Stimulated activated CD8-positive, alpha-beta memory T cell treated with anti-CD3 and anti-CD28 coated beads, Interleukin-4, amount 100 ng/mL, for 4 hours (primary cell): ENCODE measurements around the gene BHMT.
A peak's percentile ranks its signal among the peaks of the same experiment; 100 is the strongest.
"Not testable (repeated sequence)": the region's sequence is repeated elsewhere in the genome, so short reads cannot be mapped to it uniquely, and the experiment has no call there.

Experiments used
- DNase-seq, 2 donors: peaks; one replicate each; pipeline ENCODE4 v3.0.0-alpha.2; 2020; ENCODE audit warnings: low read depth in 2 of 2, low spot score in 1 of 2

Gene BHMT

DNA sequence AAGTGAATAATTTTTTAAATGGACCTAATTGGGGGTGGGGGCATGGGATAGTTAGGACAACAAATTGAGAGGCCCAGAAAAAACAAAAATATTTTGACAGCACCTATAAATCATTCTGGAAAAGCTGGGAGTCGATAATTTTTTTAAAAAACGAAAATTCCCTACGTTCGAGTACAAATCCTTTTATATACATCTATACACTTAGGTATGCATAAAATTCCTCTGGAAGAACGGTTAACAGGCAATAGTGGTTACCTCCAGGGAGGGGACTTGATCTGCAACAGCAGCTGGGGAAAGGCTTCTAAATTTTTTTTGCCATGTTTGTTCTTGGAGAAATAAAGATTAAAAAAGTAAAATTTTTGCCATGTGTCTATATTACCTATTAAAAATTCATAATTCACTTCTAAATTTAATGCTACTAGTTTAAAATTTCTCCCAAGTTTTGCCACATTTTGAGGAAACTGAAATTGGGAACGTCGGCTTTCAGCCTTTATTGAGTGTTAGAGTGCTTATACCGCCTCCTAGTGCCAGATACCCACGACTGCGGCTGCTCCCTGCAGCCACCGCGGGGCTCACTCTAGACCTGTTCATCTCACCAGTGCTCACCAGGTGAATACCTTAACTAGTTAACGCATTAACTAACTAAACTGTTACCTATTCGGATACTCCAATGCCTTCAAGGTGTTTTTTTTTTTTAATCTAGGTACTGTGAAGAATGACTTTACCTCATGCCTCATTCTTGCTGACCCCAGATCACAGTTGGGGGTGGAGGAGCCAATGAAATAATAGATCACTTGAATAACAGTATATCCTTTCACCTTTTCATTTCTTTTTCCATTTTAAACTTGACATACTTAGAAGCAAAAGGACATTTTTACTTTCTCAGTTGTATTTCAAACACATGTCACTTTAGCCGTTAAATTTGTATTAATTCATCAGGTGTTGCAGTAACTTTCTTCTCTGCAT lies 1.8 kb upstream of the BHMT start:
- DNase-seq: no peak

DNA sequence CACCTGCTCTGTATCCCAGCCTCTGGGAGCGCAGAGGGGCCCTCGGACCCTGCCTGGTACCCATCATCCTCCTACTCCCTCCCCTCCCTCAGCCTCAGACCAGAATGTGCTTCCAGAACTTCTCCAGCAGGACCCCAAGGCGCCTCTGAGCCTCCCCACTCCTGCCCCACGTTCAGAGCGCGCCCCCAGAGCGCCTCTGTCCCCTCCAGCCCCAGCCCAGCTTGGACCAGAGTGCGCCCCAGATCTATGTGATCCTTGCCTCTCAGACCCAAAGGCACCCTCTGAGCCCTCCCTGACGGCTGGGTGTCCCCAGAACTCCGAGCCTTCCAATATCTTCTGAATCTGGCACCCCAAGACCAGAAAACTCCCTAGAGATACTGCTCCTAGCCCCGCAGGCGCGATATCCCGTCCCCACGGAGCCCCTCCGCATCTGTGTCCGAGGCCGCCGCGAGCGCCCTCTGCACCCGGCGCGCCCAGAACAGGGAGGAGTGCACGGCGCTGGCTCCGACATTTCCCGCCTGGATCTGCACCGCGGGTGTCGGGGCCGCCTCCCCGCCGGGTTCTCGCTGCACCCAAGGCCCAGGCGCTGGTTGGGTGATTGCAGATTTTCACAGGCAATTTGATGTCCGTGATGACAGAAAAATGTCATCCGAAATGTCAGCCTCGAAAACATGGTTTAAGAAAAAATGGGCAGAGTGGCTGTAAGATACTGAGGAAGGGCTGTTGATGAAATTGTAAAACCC lies 522 bp downstream of the BHMT start:
- DNase-seq: no peak

- no peak for DNase-seq
Observed at GRCh38 chr5:79112703-79113058, 1.1 kb downstream of the BHMT start.

GRCh38 chr5:79119486-79119885 lies 7.9 kb downstream of the BHMT start:
- DNase-seq: no peak

DNA sequence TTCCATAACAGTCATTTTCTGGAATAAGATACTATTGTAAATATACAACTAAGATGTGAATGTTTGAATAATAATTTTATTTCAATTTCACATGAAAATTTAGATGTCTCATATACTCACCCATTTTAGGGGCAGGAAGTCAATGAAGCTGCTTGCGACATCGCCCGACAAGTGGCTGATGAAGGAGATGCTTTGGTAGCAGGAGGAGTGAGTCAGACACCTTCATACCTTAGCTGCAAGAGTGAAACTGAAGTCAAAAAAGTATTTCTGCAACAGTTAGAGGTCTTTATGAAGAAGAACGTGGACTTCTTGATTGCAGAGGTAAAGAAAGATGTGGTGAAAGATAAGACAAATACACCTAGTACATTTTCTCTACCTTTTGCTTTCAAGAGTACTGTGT lies 8.6 kb downstream of the BHMT start:
- no peak for DNase-seq

DNA sequence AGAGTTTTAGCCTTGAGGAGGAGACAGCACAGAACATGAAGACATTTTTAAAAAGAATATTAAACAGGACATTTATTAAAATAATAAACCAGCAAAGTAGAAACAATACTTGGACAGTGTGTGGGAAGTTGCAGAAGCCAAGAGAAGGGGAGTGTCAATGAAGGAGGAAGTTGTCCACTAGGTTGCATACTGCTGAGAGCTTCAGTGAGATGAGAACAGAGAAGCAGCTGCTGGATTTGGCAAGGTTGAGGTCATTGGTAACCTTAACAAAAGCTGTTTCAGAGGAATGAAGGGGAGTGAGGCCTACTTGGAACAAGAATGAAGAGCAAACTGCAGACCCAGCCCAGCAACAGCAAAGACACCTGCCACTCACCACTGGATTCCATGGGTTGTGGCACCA lies 11.4 kb downstream of the BHMT start:
- no peak for DNase-seq

DNA sequence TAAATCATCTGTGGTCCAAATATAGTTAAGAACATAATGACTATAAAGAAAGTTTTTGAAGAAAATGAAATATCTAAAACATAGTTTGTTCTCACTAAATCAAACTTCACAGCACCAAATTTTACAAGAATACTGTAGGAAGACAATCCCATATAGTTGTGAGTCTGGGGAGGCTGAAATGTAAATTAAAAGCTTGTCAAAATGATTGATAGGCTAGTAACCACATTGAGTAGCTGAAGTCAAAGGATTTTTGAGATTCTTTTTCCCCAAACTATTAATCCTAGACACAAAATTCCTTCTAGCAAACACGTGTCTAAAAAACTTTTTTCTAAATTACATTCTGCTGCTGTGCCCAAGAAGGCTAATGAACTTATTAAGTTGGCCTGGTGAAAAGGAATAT lies 13.0 kb downstream of the BHMT start:
- DNase-seq: no peak

- DNase-seq: no peak
Observed at GRCh38 chr5:79130781-79131180, 19.2 kb downstream of the BHMT start.

- DNase-seq: no peak
Observed at GRCh38 chr5:79133121-79133656, 21.6 kb downstream of the BHMT start.

DNA sequence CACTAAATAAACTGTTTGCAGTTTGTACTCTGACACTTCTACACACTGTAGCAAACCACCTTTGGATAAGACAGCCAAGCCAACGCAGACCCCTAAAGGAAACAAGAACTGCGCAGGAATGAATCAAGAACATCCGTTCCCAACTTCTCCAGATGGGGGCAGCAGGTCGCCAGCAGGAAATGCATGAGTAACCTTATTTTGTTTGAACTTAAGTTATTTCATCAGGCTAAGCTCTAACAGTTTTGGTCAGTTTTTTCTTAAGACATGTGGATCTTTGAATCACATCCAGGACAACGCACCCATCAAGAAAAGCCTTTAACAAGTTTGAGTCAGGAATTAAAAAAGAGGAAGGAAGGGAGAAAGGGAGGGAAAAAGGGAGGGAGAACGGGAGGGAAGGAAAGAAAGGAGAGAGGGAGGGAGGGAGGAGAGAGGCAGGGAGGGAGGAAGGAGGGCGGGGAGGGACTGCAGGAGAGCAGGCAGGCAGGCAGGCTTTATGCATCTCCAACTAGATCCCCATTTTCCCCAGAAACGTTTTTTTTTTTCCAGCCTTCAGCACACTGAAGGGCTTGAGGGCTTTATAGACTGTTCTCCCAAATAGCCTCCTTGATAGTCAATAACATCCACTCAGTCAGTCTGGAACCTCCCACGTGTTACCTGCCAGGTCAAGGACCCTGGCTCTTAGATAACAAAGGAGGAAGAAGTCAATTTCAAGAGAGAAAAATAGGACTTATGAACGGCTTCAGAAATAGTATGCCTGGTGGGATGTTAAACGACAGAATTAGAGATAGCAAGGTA lies 22.2 kb downstream of the BHMT start:
- peak; percentile 32 to 35 for DNase-seq

DNA sequence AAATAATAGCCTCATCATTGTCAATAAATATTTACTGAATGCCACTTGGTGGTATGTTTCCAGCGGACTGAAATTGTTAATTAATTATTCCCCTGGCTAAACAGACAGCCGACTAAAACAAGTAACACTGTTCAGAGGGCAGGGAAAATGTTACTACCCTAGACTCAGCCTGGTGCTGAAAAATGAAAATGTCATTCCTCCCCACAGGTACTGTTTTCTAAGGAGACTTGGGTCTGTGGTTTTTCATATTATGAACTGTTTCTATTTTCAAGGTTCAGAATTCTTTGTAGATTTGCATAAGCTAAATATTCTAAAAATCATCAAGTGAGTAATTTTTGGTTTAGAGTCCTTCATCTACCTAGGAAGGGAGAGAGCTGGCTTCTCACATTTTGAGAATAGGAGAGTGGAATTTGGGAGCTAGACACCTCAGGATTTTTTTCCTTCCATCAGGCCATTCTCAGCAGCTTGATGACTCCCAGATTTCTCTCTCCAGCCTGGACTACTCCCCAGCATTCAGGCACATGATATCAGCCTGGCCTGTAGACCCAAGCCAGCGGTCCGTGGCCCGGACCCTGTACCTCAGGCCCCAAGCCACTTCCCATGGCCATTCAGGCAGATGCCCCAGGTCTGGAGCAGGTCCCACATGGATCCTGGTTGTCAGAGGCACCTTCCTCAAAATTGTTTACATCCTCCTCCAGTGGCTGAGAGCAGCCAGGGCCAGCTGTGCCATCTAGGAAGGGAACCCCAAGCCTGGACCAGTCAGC lies 24.4 kb downstream of the BHMT start:
- no peak for DNase-seq

DNA sequence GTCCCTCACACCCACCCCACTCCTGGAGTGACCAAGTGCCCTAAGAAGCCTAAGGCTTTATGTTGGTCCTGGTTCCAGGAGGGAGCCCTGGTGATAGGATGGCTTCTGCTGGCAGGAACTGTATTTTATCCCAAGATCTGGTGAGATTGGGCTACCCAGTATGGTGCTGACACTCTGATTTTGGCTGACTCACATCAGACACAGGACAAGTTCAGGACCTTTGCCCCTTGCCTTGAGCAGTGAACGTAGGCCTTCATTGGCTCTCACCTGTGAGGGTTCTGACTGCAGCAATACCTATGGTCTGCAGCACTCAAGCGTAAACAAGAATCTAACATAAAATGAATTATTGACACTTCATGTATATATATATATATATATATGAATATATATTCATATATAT lies 25.0 kb downstream of the BHMT start:
- no peak for DNase-seq

GRCh38 chr5:79140553-79140952 lies 28.9 kb downstream of the BHMT start:
- DNase-seq: no peak

DNA sequence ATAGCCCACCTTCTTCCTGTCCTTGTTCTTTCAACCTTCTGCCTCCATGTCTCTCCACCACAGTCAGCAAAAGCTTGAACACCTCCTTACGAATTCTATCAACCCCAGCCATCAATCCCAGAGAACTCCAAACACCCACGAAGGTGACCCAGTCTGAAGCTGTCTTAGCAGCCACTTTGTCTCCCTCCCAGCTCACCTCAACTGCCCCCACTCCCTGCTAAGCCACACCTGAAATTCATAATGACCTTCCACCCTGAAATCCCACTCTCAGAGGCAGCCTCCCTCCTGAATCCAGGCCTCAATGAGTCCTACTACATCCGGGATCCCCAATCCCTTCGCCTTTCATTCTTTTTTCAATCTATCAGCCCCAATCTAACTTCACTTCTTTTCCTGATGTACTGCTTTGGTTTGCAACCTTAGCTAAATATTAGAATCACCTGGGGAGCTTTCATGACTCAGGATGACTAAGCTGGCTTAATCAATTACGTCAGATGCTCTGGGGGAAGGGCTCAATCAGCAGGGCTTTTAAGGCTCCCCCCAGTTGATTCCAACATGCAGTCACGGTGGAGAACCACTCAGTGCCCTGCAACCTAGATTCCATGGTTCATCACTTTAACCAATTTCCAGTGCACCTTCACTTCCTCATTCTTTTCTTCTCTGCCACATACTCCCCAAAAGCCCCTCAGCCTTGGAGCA lies 32.2 kb downstream of the BHMT start:
- DNase-seq: no peak

DNA sequence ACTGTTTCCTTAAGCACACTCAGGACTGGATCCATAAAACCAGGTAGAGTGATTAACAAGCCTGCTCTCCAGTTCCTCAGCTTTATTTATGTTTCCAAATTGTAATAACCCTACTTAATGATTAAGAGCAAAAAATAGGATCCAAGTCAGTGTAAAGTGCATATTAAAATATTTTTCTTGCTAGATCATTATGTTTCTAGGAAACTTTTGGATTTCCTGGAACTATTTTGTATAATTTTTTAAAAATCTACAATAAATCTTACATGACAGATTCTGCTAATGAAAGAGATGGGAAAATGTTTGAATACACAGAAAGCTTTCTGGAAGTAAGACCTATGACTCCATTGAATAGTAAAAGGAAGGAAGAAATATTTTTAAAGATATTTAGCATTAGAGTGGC lies 35.5 kb downstream of the BHMT start:
- no peak for DNase-seq

GRCh38 chr5:79149433-79149832 lies 37.8 kb downstream of the BHMT start:
- no peak for DNase-seq

GRCh38 chr5:79151942-79152671 lies 40.5 kb downstream of the BHMT start:
- no peak for DNase-seq

- no peak for DNase-seq
Observed at GRCh38 chr5:79157305-79157704, 45.7 kb downstream of the BHMT start.

DNA sequence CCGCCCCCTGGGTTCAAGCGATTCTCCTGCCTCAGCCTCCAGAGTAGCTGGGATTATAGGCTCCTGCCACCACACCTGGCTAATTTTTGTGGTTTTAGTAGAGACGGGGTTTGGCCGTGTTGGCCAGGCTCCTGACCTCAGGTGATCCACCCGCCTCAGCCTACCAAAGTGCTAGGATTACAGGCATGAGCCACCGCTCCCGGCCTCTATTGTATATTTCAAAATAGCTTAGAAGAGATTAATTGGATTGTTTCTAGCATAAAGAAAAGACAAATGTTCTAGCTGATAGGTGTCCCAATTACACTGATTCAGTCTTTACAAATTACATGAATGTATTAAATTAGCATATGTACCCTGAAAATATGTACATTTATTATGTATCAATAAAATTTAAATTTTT lies 50.0 kb downstream of the BHMT start:
- not testable (repeated sequence) for DNase-seq
